ENCODE measurements around the gene CLEC7A. TPM values are rescaled to one million over a fixed set of nuclear protein-coding genes. Genes with fewer than 3 reads are reported as not detected.

The CLEC7A gene
- total and polyA plus RNA-seq, 4 donors = 2.8 to 7.0 (median 3.8) TPM

GRCh38 chr12:10119066-10119465 lies 10.9 kb downstream of the CLEC7A start:
- WGBS = 86% methylated on average over 3 of the region's 3 CpGs

More at GRCh38 chr12:10119066-10119465, 10.9 kb downstream of the CLEC7A start:
- Histone ChIP-seq H3K4me1 (ENCODE audit: control insufficient read depth in 4 of 4, insufficient read depth in 4 of 4, low read length in 3 of 4) (no peaks in the 10 kb centered on the region), H3K4me3 (ENCODE audit: low read depth in 1 of 3, low read length in 3 of 3) (no peak overlapping the region), H3K27me3 (ENCODE audit: control insufficient read depth in 4 of 4, insufficient read depth in 4 of 4, low read length in 3 of 4) (no peaks in the 10 kb centered on the region), H3K27ac (ENCODE audit: low read depth in 1 of 2, low read length in 2 of 2) (no peak overlapping the region), H3K36me3 (ENCODE audit: control insufficient read depth in 4 of 4, insufficient read depth in 3 of 4, low read depth in 1 of 4, low read length in 3 of 4) (peaks cover 0 to 3% (median 0%) of the 10 kb centered on the region in 4 donors), H3K9me3 (ENCODE audit: control insufficient read depth in 4 of 4, low read length in 3 of 4) (no peaks in the 10 kb centered on the region), H3K9ac (ENCODE audit: low read depth in 1 of 2, low read length in 2 of 2) (no peak overlapping the region)
- TF ChIP-seq YY1 (IDR thresholded peaks at IDR 0.05) (no peak), NR2F2 (IDR thresholded peaks at IDR 0.05) (no peak), GABPA (IDR thresholded peaks at IDR 0.05 in 1 of 2, conservative IDR thresholded peaks at IDR 0.05 in 1 of 2) (no peak), MAX (IDR thresholded peaks at IDR 0.05) (no peak), REST (IDR thresholded peaks at IDR 0.05) (no peak), TAF1 (conservative IDR thresholded peaks at IDR 0.05) (no peak), CTCF (IDR thresholded peaks at IDR 0.05; ENCODE audit: low read depth, low read length, missing input control) (no peak), HNF4A (conservative IDR thresholded peaks at IDR 0.05) (no peak), JUND (IDR thresholded peaks at IDR 0.05) (no peak), HNF4G (IDR thresholded peaks at IDR 0.05) (no peak), ZBTB33 (IDR thresholded peaks at IDR 0.05) (no peak), FOXA1 (IDR thresholded peaks at IDR 0.05) (no peak), FOXA2 (IDR thresholded peaks at IDR 0.05) (no peak), EGR1 (IDR thresholded peaks at IDR 0.05; ENCODE audit: low read depth in 2 of 2) (no peak), SP1 (IDR thresholded peaks at IDR 0.05) (no peak), RAD21 (IDR thresholded peaks at IDR 0.05) (no peak), RXRA (IDR thresholded peaks at IDR 0.05) (no peak), ATF3 (IDR thresholded peaks at IDR 0.05) (no peak)
- DNase-seq (ENCODE audit: low spot score) = no peak
